ENCODE data around the gene SP140L. TPM values are rescaled to one million over a fixed set of nuclear protein-coding genes. Genes with fewer than 3 reads are reported as not detected.
"Not testable (repeated sequence)": the region's sequence is repeated elsewhere in the genome, so short reads cannot be mapped to it uniquely, and the experiment has no call there.

The SP140L gene
- polyA plus RNA-seq, 4 donors: 11.8 to 15.4 (median 13.0) TPM

DNA sequence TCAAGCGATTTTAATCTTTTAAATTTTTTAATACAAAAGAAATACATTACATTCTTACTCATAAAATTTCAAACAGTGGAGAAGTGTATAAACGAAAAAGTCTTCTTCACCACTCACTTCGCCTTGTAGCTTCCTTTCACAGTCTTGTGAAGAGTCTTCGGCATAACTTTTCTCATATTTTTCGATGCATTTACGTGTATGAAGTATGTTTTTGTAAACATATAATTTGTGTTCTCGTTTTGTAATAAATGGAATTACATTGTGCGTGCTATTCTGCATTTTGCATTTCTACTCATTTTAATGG, 1.1 kb downstream of the SP140L start:
- WGBS, 3 donors: 69 to 90% (median 87%) methylated on average over 8 of the region's 8 CpGs
- no peaks in the 10 kb centered on the region for H3K27me3 ChIP-seq (ENCODE audit: control insufficient read depth in 3 of 3, insufficient read depth in 3 of 3, low read length in 3 of 3)
- H3K27ac ChIP-seq (ENCODE audit: low read depth in 1 of 3, low read length in 2 of 3): peak overlapping the region in 1 of 3 donors; percentile 98
- peak overlapping the region in 1 of 3 donors; percentile 32 for H3K4me3 ChIP-seq (ENCODE audit: low read depth in 1 of 3, low read length in 3 of 3)
- peaks cover 0 to 3% (median 0%) of the 10 kb centered on the region in 3 donors for H3K36me3 ChIP-seq (ENCODE audit: control insufficient read depth in 3 of 3, insufficient read depth in 2 of 3, low read depth in 1 of 3, low read length in 3 of 3)
- H3K4me1 ChIP-seq (ENCODE audit: control insufficient read depth in 3 of 3, insufficient read depth in 2 of 3, low read depth in 1 of 3, low read length in 2 of 3): peaks cover 0 to 10% (median 5%) of the 10 kb centered on the region in 3 donors
- peaks cover 0 to 9% of the 10 kb centered on the region in 2 donors for H3K9me3 ChIP-seq (ENCODE audit: control insufficient read depth in 2 of 2, insufficient read depth in 1 of 2, low read depth in 1 of 2, low read length in 1 of 2)
- DNase-seq (no peak), FAIRE-seq (no peak)

DNA sequence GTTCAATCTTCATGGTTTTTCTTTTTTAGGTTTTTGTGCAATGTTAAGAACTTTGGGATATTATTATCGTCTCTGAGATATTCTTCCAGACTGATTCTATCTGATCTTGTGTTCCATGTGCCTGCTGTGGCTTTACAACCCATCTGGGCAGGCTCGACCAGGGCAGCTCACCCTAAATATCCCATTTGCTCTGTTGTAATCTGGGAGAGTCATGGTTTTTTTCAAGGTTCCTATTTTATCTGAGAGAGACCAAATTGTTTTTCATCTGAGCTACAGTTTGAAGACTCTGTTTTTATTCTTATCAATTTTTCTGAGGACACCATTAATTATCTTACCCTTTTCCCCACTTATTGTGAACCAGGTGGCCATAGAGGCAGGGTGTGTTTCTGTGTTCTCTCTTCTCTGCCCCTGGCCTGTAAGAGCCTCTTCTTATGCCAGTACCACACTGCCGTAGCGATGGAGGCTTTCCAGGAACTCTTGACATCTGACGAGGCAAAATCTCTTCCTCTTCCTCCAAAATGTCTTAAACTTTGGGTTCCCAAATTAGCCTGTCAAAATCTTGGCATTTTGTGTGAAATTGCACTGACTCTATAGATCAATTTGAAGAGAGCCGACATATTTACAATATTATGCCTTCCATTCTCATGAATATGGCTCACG, 3.1 kb downstream of the SP140L start:
- no peak for FAIRE-seq
- WGBS, 3 donors: 82 to 94% (median 94%) methylated on average over 7 of the region's 7 CpGs
- no peaks in the 10 kb centered on the region for H3K27me3 ChIP-seq (ENCODE audit: control insufficient read depth in 3 of 3, insufficient read depth in 3 of 3, low read length in 3 of 3)

DNA sequence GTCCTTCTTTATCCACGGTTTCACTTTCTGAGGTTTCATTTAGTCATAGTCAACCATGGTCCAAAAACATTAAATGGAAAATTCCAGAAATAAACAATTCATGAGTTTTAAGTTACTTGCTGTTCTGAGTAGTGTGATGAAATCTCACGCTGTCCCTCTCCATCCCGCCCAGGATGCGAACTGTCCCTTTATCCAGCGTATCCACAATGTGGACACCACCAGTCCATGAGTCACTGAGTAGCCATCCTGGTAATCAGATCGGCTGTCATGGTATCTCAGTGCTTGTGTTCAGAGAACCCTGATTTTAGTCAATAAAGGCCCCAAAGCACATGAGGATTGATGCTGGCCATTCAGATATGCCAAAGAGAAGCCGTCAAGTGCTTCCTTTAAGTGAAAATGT, 3.7 kb downstream of the SP140L start:
- Histone ChIP-seq H3K36me3 (ENCODE audit: control insufficient read depth in 3 of 3, insufficient read depth in 2 of 3, low read depth in 1 of 3, low read length in 3 of 3) (peaks cover 0 to 10% (median 0%) of the 10 kb centered on the region in 3 donors), H3K27me3 (ENCODE audit: control insufficient read depth in 3 of 3, insufficient read depth in 3 of 3, low read length in 3 of 3) (no peaks in the 10 kb centered on the region), H3K9me3 (ENCODE audit: control insufficient read depth in 2 of 2, insufficient read depth in 1 of 2, low read depth in 1 of 2, low read length in 1 of 2) (peaks cover 0 to 4% of the 10 kb centered on the region in 2 donors), H3K4me1 (ENCODE audit: control insufficient read depth in 3 of 3, insufficient read depth in 2 of 3, low read depth in 1 of 3, low read length in 2 of 3) (peaks cover 0 to 10% (median 5%) of the 10 kb centered on the region in 3 donors), H3K27ac (ENCODE audit: low read depth in 1 of 3, low read length in 2 of 3) (no peak overlapping the region), H3K4me3 (ENCODE audit: low read depth in 1 of 3, low read length in 3 of 3) (no peak overlapping the region)
- DNase-seq (no peak), FAIRE-seq (no peak)
- 83 to 94% (median 94%) methylated on average over 7 of the region's 7 CpGs for WGBS, 3 donors

More for the DNA sequence above, 3.1 kb downstream of the SP140L start:
- no peak for DNase-seq
- no peak overlapping the region for H3K4me3 ChIP-seq (ENCODE audit: low read depth in 1 of 3, low read length in 3 of 3)
- peaks cover 0 to 10% (median 5%) of the 10 kb centered on the region in 3 donors for H3K4me1 ChIP-seq (ENCODE audit: control insufficient read depth in 3 of 3, insufficient read depth in 2 of 3, low read depth in 1 of 3, low read length in 2 of 3)
- peaks cover 0 to 10% (median 0%) of the 10 kb centered on the region in 3 donors for H3K36me3 ChIP-seq (ENCODE audit: control insufficient read depth in 3 of 3, insufficient read depth in 2 of 3, low read depth in 1 of 3, low read length in 3 of 3)
- peaks cover 0 to 4% of the 10 kb centered on the region in 2 donors for H3K9me3 ChIP-seq (ENCODE audit: control insufficient read depth in 2 of 2, insufficient read depth in 1 of 2, low read depth in 1 of 2, low read length in 1 of 2)
- peak overlapping the region in 1 of 3 donors; percentile 3 for H3K27ac ChIP-seq (ENCODE audit: low read depth in 1 of 3, low read length in 2 of 3)

DNA sequence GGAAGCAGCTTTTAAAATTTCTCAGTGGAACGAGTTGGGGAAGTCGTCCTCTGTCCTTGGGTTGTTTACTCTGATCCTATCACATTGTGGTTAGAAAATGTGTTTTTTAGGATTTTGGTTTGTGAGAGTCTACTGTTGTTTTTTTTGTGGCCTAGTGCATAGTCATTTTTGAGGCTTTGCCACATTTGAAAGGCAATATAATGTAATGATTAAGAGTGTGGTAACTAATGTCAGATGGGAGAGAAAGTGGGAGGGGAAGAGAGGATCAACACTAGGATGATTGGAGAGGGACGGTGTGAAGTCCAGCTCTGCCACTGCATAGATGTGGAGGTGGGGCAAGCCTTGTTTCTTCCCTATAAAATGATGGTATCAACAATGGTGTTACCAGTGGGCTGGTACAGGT, 8.5 kb downstream of the SP140L start:
- WGBS, 3 donors: 40 to 87% (median 70%) methylated on average over 3 of the region's 3 CpGs
- Histone ChIP-seq H3K27ac (ENCODE audit: low read depth in 1 of 3, low read length in 2 of 3) (peak overlapping the region in 1 of 3 donors; percentile 17), H3K9me3 (ENCODE audit: control insufficient read depth in 2 of 2, insufficient read depth in 1 of 2, low read depth in 1 of 2, low read length in 1 of 2) (peaks cover 0 to 4% of the 10 kb centered on the region in 2 donors), H3K4me3 (ENCODE audit: low read depth in 1 of 3, low read length in 3 of 3) (no peak overlapping the region), H3K27me3 (ENCODE audit: control insufficient read depth in 3 of 3, insufficient read depth in 3 of 3, low read length in 3 of 3) (no peaks in the 10 kb centered on the region), H3K36me3 (ENCODE audit: control insufficient read depth in 3 of 3, insufficient read depth in 2 of 3, low read depth in 1 of 3, low read length in 3 of 3) (peaks cover 0 to 15% (median 0%) of the 10 kb centered on the region in 3 donors), H3K4me1 (ENCODE audit: control insufficient read depth in 3 of 3, insufficient read depth in 2 of 3, low read depth in 1 of 3, low read length in 2 of 3) (peaks cover 0 to 2% (median 0%) of the 10 kb centered on the region in 3 donors)
- DNase-seq (peak in 1 of 2 donors; percentile 26), FAIRE-seq (no peak)

DNA sequence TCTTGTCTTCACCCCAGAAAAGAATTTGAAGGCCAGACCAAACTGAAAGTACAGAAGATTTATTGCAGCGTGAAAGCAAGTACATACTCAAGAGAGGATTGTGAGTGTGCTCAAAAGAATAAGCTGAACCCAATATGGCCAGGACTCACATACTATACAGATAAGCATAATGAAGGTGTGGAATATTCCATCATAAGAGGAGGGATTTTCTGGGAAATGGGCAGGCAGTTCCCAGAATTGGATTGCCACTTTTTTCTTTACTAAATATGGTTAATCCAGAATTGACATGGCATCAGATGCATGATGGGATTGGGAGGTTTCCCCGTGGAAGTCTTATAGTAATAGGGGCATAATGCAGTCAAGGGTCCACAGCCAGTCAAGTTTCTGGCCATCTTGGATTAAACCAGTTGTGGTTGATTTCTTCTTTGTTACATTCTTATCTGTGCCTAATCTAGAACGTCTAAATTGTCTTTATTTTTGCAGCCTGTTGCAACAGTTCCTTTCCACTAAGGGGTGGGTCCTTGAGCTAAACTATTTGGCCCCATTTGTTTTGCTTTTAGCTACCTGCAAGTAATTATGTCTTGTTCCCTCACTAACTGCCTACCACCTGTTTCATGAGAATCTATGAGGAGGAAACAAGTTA, 9.0 kb downstream of the SP140L start:
- FAIRE-seq (no peak), DNase-seq (no peak)
- H3K4me1 ChIP-seq (ENCODE audit: control insufficient read depth in 3 of 3, insufficient read depth in 2 of 3, low read depth in 1 of 3, low read length in 2 of 3): no peaks in the 10 kb centered on the region
- no peak overlapping the region for H3K4me3 ChIP-seq (ENCODE audit: low read depth in 1 of 3, low read length in 3 of 3)
- H3K36me3 ChIP-seq (ENCODE audit: control insufficient read depth in 3 of 3, insufficient read depth in 2 of 3, low read depth in 1 of 3, low read length in 3 of 3): peaks cover 0 to 15% (median 0%) of the 10 kb centered on the region in 3 donors
- H3K9me3 ChIP-seq (ENCODE audit: control insufficient read depth in 2 of 2, insufficient read depth in 1 of 2, low read depth in 1 of 2, low read length in 1 of 2): peaks cover 0 to 4% of the 10 kb centered on the region in 2 donors
- H3K27me3 ChIP-seq (ENCODE audit: control insufficient read depth in 3 of 3, insufficient read depth in 3 of 3, low read length in 3 of 3): no peaks in the 10 kb centered on the region
- H3K27ac ChIP-seq (ENCODE audit: low read depth in 1 of 3, low read length in 2 of 3): peak overlapping the region in 1 of 3 donors; percentile 17
- 74 to 80% (median 80%) methylated on average over 3 of the region's 3 CpGs for WGBS, 3 donors

DNA sequence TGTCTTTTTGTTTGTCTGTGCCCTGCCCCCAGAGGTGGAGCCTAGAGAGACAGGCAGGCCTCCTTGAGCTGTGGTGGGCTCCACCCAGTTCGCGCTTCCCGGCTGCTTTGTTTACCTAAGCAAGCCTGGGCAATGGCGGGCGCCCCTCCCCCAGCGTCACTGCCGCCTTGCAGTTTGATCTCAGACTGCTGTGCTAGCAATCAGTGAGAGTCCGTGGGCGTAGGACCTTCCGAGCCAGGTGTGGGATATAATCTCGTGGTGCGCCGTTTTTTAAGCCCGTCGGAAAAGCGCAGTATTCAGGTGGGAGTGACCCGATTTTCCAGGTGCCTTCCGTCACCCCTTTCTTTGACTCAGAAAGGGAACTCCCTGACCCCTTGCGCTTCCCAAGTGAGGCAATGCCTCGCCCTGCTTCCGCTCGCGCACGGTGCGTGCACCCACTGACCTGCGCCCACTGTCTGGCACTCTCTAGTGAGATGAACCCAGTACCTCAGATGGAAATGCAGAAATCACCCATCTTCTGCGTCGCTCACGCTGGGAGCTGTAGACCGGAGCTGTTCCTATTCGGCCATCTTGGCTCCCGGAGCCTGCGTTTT, 15.0 kb downstream of the SP140L start:
- not testable (repeated sequence) for H3K4me3 ChIP-seq (ENCODE audit: low read depth in 1 of 3, low read length in 3 of 3); DNase-seq; H3K36me3 ChIP-seq (ENCODE audit: control insufficient read depth in 3 of 3, insufficient read depth in 2 of 3, low read depth in 1 of 3, low read length in 3 of 3); FAIRE-seq; H3K4me1 ChIP-seq (ENCODE audit: control insufficient read depth in 3 of 3, insufficient read depth in 2 of 3, low read depth in 1 of 3, low read length in 2 of 3); H3K9me3 ChIP-seq (ENCODE audit: control insufficient read depth in 2 of 2, insufficient read depth in 1 of 2, low read depth in 1 of 2, low read length in 1 of 2); H3K27ac ChIP-seq (ENCODE audit: low read depth in 1 of 3, low read length in 2 of 3); H3K27me3 ChIP-seq (ENCODE audit: control insufficient read depth in 3 of 3, insufficient read depth in 3 of 3, low read length in 3 of 3)
- 90 to 95% (median 94%) methylated on average over 25 to 33 of the region's 33 CpGs for WGBS, 3 donors

DNA sequence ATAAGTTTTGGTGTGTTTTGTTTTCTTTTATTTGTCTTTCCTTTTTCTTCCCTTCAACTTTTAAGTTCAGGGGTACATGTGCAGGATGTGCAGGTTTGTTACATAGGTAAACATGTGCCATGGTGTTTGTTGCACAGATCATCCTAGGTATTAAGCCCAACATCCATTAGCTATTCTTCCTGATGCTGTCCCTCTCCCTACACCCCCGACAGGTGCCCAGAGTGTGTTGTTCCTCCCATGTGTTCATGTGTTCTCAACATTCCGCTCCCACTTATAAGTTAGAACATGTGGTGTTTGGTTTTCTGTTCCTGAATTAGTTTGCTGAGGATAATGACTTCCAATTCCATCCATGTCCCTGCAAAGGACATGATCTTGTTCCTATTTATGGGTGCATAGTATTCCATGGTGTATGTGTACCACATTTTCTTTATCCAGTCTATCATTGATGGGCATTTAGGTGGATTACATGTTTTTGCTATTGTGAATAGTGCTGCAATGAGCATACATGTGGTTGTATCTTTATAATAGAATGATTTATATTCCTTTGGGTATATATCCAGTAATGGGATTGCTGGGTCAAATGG, 16.1 kb downstream of the SP140L start:
- H3K9me3 ChIP-seq (ENCODE audit: control insufficient read depth in 2 of 2, insufficient read depth in 1 of 2, low read depth in 1 of 2, low read length in 1 of 2): peaks cover 0 to 14% of the 10 kb centered on the region in 2 donors
- not testable (repeated sequence) for DNase-seq; H3K36me3 ChIP-seq (ENCODE audit: control insufficient read depth in 3 of 3, insufficient read depth in 2 of 3, low read depth in 1 of 3, low read length in 3 of 3); H3K4me3 ChIP-seq (ENCODE audit: low read depth in 1 of 3, low read length in 3 of 3); H3K27ac ChIP-seq (ENCODE audit: low read depth in 1 of 3, low read length in 2 of 3); FAIRE-seq; H3K4me1 ChIP-seq (ENCODE audit: control insufficient read depth in 3 of 3, insufficient read depth in 2 of 3, low read depth in 1 of 3, low read length in 2 of 3); H3K27me3 ChIP-seq (ENCODE audit: control insufficient read depth in 3 of 3, insufficient read depth in 3 of 3, low read length in 3 of 3)
- WGBS, 3 donors: 90 to 98% (median 95%) methylated on average over 2 of the region's 2 CpGs

DNA sequence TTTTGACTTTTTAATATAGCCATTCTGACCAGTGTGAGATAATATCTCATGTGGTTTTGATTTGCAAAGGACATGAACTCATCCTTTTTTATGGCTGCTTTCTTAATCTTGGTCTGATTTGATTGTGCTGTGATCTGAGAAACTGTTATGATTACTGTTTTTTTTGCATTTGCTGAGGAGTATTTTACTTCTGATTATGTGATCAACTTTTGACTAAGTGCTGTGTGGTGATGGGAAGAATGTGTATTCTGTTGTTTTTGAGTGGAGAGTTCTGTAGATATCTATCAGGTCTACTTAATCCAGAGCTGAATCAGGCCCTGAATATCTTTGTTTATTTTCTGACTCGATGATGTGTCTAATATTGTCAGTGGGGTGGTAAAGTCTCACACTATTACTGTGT, 16.8 kb downstream of the SP140L start:
- peaks cover 0 to 4% (median 2%) of the 10 kb centered on the region in 3 donors for H3K4me1 ChIP-seq (ENCODE audit: control insufficient read depth in 3 of 3, insufficient read depth in 2 of 3, low read depth in 1 of 3, low read length in 2 of 3)
- peaks cover 0 to 8% (median 0%) of the 10 kb centered on the region in 3 donors for H3K36me3 ChIP-seq (ENCODE audit: control insufficient read depth in 3 of 3, insufficient read depth in 2 of 3, low read depth in 1 of 3, low read length in 3 of 3)
- no peak overlapping the region for H3K27ac ChIP-seq (ENCODE audit: low read depth in 1 of 3, low read length in 2 of 3)
- no peak for DNase-seq
- H3K27me3 ChIP-seq (ENCODE audit: control insufficient read depth in 3 of 3, insufficient read depth in 3 of 3, low read length in 3 of 3): no peaks in the 10 kb centered on the region
- no peak for FAIRE-seq
- 79 to 86% (median 83%) methylated on average over 1 of the region's 1 CpG for WGBS, 3 donors
- H3K4me3 ChIP-seq (ENCODE audit: low read depth in 1 of 3, low read length in 3 of 3): no peak overlapping the region
- H3K9me3 ChIP-seq (ENCODE audit: control insufficient read depth in 2 of 2, insufficient read depth in 1 of 2, low read depth in 1 of 2, low read length in 1 of 2): peaks cover 0 to 14% of the 10 kb centered on the region in 2 donors
